Daoy (cell line): Measurements from ENCODE around the gene DNAJC19. TPM values are rescaled to one million over a fixed set of nuclear protein-coding genes. Genes with fewer than 3 reads are reported as not detected.

Source experiments
- DNase-seq: peaks from one replicate; pipeline ENCODE4 v3.0.0-alpha.2; 2015; ENCODE audit warnings: low read depth
- total RNA-seq: library from RNA; depleted of rRNA; stranded (reverse); fragments of >200 nt; shearing (Covaris generic); gene quantifications from 2 replicates; pipeline ENCODE4 v1.2.3, GENCODE V29; 2014; rRNA removed

The DNAJC19 gene
- total RNA-seq, 1 experiment from 2014 or later = 38.6 TPM

DNA sequence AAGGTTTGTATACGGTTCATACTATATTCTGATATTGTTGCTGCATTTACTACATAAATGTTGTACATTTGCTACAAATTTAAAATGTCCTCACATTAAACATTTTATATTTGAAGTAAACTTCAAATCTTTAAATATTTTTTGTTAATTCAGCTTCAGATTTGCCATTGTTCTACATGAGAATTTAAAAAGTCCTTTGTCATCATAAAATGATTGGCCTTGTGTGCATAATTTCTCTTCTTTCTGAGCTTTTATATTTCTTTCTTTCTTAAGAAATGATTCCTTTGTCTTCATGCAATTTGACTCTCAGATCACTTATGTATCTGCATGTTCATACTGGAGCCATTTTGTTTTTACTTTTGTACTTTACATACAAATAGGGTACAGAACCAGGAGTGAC is 28.0 kb downstream of the DNAJC19 start:
- no peak for DNase-seq

DNA sequence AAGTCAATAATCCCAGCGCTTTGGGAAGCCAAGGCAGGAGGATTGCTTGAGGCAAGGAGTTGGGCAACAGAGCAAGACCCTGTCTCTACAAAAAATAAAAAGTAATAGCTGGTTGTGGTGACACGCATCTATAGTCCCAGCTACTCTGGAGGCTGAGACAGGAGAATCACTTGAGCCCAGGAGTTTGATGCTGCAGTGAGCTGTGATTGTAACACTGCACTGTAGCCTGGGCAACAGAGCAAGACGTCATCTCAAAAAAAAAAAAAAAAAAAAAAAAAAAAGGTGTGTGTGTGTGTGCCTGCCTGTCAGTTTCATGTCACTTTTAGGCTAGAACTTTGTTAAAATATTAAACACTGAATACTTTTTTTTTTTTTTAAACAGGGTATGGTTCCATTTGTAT is 28.4 kb downstream of the DNAJC19 start:
- no peak for DNase-seq

DNA sequence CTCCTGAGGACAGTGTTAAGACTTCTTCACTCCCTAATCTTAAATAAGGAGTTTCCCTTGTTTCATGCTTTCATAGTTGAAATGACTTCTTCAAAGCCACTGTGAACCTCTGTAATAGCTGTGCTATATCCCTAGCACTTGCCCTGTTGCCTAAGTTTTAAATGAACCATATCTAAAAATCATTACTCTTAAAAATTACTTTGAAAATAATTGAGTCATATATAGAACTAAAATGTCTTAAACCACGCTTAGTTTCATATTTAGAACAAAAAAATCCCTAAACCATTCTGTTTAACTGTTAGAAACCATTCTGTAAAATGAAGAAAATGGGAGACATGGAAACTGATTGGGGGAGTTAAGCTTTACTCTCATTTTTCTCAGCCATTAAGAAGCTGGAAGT is 29.8 kb downstream of the DNAJC19 start:
- DNase-seq = no peak

- no peak for DNase-seq
These were observed 41.7 kb downstream of the DNAJC19 start for GRCh38 chr3:180947761-180948390.

DNA sequence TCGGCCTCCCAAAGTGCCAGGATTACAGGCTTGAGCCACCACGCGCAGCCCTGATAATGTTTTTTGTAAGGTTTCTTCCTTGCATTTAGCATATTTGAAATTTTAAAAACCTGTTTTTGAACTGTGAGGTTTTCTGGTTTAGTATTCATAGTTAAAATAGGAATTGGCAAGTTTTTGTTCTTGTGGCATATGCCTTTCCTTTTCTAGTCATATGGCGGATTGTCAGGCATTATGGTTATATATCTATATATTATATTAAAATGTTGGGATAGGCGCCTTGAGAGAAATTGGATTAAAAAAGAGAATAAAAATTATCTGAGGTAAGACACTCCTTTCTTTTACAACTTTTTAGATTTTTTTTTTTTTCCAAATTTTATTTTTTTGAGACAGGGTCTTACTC is 48.7 kb downstream of the DNAJC19 start:
- DNase-seq = no peak

GRCh38 chr3:180934638-180935037 is 54.9 kb downstream of the DNAJC19 start:
- no peak for DNase-seq

Other genes starting within 250 kb of the DNAJC19 start
- 141 and 150 TPM in 2 replicates for gene FXR1, start 77.1 kb downstream of the DNAJC19 start, total RNA-seq